GM21576 (cell line): ENCODE results near the gene TPCN2.
"Not testable (repeated sequence)": the region's sequence is repeated elsewhere in the genome, so short reads cannot be mapped to it uniquely, and the experiment has no call there.

Experiments used
- ATAC-seq: cut with Tn5 transposase; IDR thresholded peaks from one replicate; pipeline ENCODE4 v1.9.1; 2021; ENCODE audit warnings: mild to moderate bottlenecking, moderate library complexity; ENCODE audit not compliant: unreplicated experiment

TPCN2 gene

GRCh38 chr11:69123593-69124545, 75.1 kb downstream of the TPCN2 start:
- no peak for ATAC-seq

- no peak for ATAC-seq
These were observed 77.1 kb downstream of the TPCN2 start for GRCh38 chr11:69125861-69126260.

GRCh38 chr11:69126286-69126685, 77.6 kb downstream of the TPCN2 start:
- ATAC-seq: no peak

GRCh38 chr11:69127081-69127850, 78.5 kb downstream of the TPCN2 start:
- ATAC-seq: no peak

- no peak for ATAC-seq
These were observed 79.2 kb downstream of the TPCN2 start for GRCh38 chr11:69127884-69128283.

- ATAC-seq: no peak
These were observed 80.3 kb downstream of the TPCN2 start for GRCh38 chr11:69129053-69129452.

GRCh38 chr11:69129647-69130046, 80.9 kb downstream of the TPCN2 start:
- ATAC-seq: no peak

- no peak for ATAC-seq
These were observed 81.9 kb downstream of the TPCN2 start for GRCh38 chr11:69130654-69131053.

GRCh38 chr11:69131121-69131566, 82.4 kb downstream of the TPCN2 start:
- no peak for ATAC-seq

- no peak for ATAC-seq
These were observed 83.0 kb downstream of the TPCN2 start for GRCh38 chr11:69131644-69132300.

GRCh38 chr11:69132301-69132670, 83.6 kb downstream of the TPCN2 start:
- ATAC-seq: no peak

- no peak for ATAC-seq
These were observed 84.5 kb downstream of the TPCN2 start for GRCh38 chr11:69133251-69133650.

GRCh38 chr11:69134182-69134581, 85.5 kb downstream of the TPCN2 start:
- ATAC-seq: not testable (repeated sequence)

- ATAC-seq: no peak
These were observed 86.2 kb downstream of the TPCN2 start for GRCh38 chr11:69134957-69135356.

- ATAC-seq: no peak
These were observed 87.0 kb downstream of the TPCN2 start for GRCh38 chr11:69135420-69136363.

GRCh38 chr11:69136471-69136870, 87.7 kb downstream of the TPCN2 start:
- ATAC-seq: no peak

- no peak for ATAC-seq
These were observed 88.6 kb downstream of the TPCN2 start for GRCh38 chr11:69137151-69137844.

- no peak for ATAC-seq
These were observed 89.5 kb downstream of the TPCN2 start for GRCh38 chr11:69138265-69138664.

- ATAC-seq: not testable (repeated sequence)
These were observed 91.4 kb downstream of the TPCN2 start for GRCh38 chr11:69140161-69140560.

- ATAC-seq: no peak
These were observed 91.9 kb downstream of the TPCN2 start for GRCh38 chr11:69140635-69141034.
